Measurements from ENCODE around the gene ADGRV1.

Gene ADGRV1

GRCh38 chr5:90962481-90962880, 403.9 kb downstream of the ADGRV1 start:
- no peak for TF ChIP-seq REST (IDR thresholded peaks at IDR 0.05; ENCODE audit: insufficient read depth in 1 of 2, low read depth in 2 of 2, low read length in 2 of 2)

- TF ChIP-seq TAF1 (IDR thresholded peaks at IDR 0.05; ENCODE audit: borderline replicate concordance, insufficient read depth, low read length) (no peak), SIN3A (IDR thresholded peaks at IDR 0.05; ENCODE audit: borderline replicate concordance, insufficient read depth, low read length) (no peak), REST (IDR thresholded peaks at IDR 0.05; ENCODE audit: insufficient read depth in 1 of 2, low read depth in 2 of 2, low read length in 2 of 2) (no peak), POLR2AphosphoS5 (IDR thresholded peaks at IDR 0.05; ENCODE audit: low read depth, low read length) (no peak), FOXP2 (optimal IDR thresholded peaks at IDR 0.05; ENCODE audit: borderline replicate concordance, extremely low read depth, extremely low read length, insufficient read depth) (no peak)
Observed at GRCh38 chr5:90965110-90965685, 406.6 kb downstream of the ADGRV1 start.

GRCh38 chr5:90967443-90967842, 408.8 kb downstream of the ADGRV1 start:
- TF ChIP-seq TAF1 (IDR thresholded peaks at IDR 0.05; ENCODE audit: borderline replicate concordance, insufficient read depth, low read length) (no peak), REST (IDR thresholded peaks at IDR 0.05; ENCODE audit: insufficient read depth in 1 of 2, low read depth in 2 of 2, low read length in 2 of 2) (no peak), POLR2AphosphoS5 (IDR thresholded peaks at IDR 0.05; ENCODE audit: low read depth, low read length) (no peak), FOXP2 (optimal IDR thresholded peaks at IDR 0.05; ENCODE audit: borderline replicate concordance, extremely low read depth, extremely low read length, insufficient read depth) (no peak), SIN3A (IDR thresholded peaks at IDR 0.05; ENCODE audit: borderline replicate concordance, insufficient read depth, low read length) (no peak)

- TF ChIP-seq REST (IDR thresholded peaks at IDR 0.05; ENCODE audit: insufficient read depth in 1 of 2, low read depth in 2 of 2, low read length in 2 of 2) = no peak
- no peak for TF ChIP-seq SIN3A (IDR thresholded peaks at IDR 0.05; ENCODE audit: borderline replicate concordance, insufficient read depth, low read length)
- TF ChIP-seq TAF1 (IDR thresholded peaks at IDR 0.05; ENCODE audit: borderline replicate concordance, insufficient read depth, low read length) = no peak
- TF ChIP-seq POLR2AphosphoS5 (IDR thresholded peaks at IDR 0.05; ENCODE audit: low read depth, low read length) = no peak
- no peak for TF ChIP-seq FOXP2 (optimal IDR thresholded peaks at IDR 0.05; ENCODE audit: borderline replicate concordance, extremely low read depth, extremely low read length, insufficient read depth)
Observed at GRCh38 chr5:90967851-90968250, 409.3 kb downstream of the ADGRV1 start.

- no peak for TF ChIP-seq TAF1 (IDR thresholded peaks at IDR 0.05; ENCODE audit: borderline replicate concordance, insufficient read depth, low read length)
- TF ChIP-seq REST (IDR thresholded peaks at IDR 0.05; ENCODE audit: insufficient read depth in 1 of 2, low read depth in 2 of 2, low read length in 2 of 2) = no peak
- no peak for TF ChIP-seq FOXP2 (optimal IDR thresholded peaks at IDR 0.05; ENCODE audit: borderline replicate concordance, extremely low read depth, extremely low read length, insufficient read depth)
- no peak for TF ChIP-seq SIN3A (IDR thresholded peaks at IDR 0.05; ENCODE audit: borderline replicate concordance, insufficient read depth, low read length)
- TF ChIP-seq POLR2AphosphoS5 (IDR thresholded peaks at IDR 0.05; ENCODE audit: low read depth, low read length) = no peak
Observed at GRCh38 chr5:90968319-90968718, 409.7 kb downstream of the ADGRV1 start.

All from PFSK-1 (cell line).